Measurements from ENCODE around the gene PTPRK.

Gene PTPRK

DNA sequence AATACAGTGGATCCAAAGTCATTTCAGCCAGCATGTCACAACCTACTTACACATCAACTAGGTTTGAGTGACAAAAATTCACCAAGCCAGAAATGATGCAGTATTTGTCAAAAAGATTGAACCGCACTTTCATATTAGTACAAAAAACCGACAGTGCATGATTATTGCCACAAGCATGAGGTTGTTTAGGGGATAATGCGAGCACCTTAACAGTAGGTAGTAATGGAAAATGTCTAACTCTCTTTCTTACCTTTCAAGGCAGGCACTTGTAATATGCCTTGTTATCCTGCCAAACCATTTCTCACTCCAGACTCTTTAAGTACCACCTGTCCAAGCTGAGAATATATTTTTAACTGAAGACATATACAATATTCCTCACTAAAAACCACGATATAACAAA lies 349.2 kb downstream of the PTPRK start:
- DNase-seq = no peak

GRCh38 chr6:128168244-128168643 lies 352.2 kb downstream of the PTPRK start:
- no peak for DNase-seq

DNA sequence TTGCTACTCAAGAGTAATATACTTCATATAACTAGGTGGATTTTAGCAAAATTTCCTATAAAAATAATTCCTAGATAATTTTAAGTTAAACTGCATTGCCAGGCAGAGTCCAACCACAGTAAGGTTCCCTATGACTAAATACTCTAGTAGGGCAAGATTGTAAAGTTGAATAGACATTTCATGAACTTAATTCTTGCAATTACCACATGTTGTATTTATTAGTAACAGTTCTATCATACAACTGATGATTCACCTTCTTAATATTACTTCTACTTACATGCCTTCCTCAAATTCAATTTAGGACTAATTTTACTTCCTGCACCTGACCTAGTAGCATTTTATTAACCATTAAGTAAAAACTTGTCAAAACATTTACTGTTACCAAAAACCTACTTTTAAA lies 352.8 kb downstream of the PTPRK start:
- no peak for DNase-seq

- no peak for DNase-seq
Observed at GRCh38 chr6:128164254-128164653, 356.1 kb downstream of the PTPRK start.

DNA sequence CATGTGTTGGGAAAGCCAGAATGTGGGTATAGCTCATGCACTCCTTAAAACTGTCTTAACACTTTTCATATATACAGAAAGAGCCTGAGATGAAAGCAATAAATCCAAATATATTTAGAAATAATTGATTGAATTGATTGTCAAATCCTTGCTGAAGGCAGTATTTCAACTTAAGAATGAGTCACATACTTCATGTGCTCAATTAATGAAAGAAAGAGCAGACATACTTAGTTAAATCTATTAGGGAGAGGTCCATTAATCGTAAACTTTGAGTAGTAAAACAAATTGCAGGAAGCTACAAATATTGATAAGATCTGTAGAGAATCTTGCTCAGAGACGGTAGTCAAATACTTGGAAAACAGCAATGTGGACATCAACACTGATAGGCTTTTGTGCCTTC lies 358.0 kb downstream of the PTPRK start:
- no peak for DNase-seq

GRCh38 chr6:128161839-128162238 lies 358.6 kb downstream of the PTPRK start:
- DNase-seq = no peak

DNA sequence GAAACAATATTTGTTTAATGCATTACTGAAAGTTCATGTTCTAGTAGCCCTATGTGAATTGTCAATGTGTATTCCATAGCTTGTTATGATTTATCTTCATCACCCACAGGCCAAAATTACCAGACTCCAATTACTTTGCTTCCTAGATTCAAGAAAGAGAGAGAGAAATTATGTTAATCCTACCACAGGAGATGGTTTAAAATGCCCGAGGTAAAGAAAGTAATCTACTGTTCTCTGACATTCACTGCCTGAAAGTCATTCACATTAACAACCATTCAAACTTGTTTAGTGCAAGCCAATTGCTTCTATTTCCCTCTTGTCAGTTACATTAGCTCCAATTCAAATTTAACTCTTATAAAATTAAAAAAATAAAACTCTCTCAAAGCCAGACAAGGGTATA lies 359.1 kb downstream of the PTPRK start:
- DNase-seq = no peak

DNA sequence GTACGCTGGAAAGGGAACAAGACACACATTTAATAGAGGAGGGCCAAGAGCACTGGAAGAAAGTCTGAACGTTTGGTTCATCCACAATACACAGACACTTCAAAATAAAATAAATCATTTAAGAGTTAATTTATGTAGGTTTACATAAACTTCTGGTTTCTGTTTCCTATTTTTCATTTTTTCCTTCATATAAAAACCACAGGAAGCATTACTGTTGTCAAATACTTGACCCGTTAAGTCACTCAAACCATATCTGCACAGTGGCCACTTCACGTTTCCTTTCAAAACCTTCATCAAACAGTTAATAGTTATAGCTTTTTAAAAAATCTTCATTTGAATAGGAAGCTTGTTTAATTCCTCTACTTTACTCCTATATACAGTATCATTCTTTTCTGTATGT lies 361.9 kb downstream of the PTPRK start:
- no peak for DNase-seq

DNA sequence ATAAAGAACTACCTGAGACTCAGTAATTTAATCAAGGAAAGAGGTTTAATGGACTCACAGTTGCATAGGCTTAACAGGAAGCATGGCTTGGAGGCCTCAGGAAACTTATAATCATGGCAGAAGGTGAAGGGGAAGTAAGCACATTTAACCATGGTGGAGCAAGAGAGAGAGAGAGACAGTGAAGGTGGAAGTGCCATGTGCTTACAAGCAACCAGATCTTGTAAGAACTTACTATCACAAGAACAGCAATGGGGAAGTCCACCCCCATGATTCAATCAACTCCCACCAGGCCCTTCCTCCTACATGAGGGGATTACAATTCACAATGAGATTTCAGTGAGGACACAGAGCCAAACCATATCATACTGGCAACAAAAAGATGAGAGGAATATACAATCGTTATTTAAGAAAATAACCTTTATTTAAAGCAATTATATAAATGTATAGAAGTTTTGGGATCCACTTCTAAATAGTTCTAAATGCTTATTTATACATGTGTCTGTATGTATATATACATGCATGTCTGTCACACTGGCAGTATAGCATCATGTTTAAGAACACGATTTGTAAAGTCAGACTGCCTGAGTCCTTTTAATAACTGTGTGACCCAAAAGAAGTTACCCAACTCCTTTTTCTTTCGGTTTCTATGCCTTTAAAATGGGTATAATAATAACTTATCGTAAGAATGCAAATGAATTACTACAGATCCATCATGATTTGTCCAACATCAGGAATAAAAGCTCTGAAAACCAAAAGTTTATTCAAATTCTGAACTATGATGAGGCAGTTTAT lies 363.9 kb downstream of the PTPRK start:
- no peak for DNase-seq

DNA sequence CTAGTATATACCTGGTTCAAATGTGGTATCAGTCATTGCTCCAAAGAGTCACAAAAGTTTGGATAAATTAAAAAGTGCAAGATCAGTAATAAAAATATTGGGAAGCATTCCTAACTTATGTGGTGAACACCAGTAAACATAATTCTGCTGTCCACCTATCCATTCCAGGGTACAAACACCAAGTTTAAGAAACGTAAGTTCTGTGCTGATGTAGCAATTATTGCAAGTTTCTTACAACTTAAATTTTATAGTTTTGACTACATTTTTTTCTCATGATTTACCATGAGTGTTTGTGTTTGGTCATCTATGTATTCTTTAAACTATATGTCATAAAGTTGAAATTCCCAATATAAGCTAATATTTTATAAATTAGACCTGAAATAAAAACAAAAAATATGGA lies 364.6 kb downstream of the PTPRK start:
- DNase-seq = no peak

DNA sequence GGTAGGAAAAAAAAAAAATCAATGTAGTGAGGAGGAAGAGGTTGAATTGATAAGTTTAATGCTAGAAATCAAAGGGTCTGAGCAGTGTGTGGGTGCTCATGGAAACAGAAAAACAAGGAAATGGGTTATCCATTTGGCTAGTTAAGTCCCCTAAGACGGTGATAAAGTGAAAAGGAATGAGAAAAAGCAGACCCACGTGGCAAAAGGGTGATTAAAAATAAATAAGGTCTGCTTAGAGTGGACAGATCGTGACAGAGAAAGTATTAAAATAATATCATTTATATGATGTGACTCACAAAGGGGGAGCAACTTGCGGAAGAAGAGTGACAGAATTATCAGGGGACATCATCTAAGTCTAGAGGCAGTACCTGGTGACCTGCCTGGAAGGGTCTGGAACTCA lies 367.8 kb downstream of the PTPRK start:
- no peak for DNase-seq

GRCh38 chr6:128150376-128150775 lies 370.0 kb downstream of the PTPRK start:
- DNase-seq = no peak

DNA sequence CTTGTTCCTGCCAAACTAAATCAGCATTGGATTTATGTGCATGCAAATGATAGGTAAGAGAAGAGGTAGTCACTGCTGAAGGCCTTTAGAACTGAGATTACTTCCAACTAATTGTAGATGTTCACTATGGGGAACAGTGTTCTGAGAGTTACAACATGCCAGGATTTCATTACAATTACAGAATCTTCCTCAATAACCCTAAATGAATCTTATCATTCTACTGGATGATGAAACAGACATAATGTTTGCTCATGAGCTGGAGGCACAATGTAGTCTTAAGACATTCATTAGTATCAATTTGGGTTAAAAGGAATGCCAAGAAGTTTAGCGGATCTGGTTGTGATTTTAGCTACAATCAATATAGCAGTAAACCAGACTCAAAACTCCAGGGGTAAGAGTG lies 370.6 kb downstream of the PTPRK start:
- no peak for DNase-seq

DNA sequence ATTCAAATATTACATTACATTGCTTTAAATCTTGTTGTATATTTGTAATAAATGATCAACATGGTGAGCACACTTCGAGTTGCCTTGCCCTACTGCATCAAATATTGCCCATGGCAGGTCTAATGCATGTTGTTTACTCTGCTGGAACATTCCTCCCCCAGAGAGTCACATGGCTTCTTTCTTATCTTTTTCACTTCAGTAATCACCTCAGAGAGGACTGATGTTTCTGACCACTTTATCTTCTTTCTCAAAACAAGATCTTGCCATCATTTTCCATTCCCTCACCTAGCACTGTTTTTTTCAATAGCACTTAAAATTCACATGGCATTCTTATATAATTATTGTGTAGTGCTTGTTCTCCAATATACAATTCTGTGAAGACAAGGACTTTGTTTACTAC lies 376.1 kb downstream of the PTPRK start:
- no peak for DNase-seq

DNA sequence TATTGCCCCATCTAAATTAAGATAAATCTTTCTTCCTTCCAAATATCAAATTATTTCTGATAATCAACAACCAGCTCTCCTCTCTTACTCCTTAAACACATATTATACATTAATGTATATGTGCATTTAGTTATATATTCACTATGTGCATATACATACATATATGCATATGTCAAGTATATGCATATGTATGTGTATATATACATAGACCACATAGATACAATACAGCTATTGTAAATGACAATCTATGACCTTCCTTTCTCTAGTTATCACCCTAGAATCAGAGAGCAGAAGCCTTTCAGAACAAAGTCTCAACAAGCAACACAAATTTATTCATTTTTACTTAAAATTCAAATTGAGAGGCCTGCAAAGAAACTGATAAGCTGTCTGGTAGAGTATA lies 378.5 kb downstream of the PTPRK start:
- no peak for DNase-seq

- DNase-seq = no peak
Observed at GRCh38 chr6:128139519-128139918, 380.9 kb downstream of the PTPRK start.

GRCh38 chr6:128138694-128139093 lies 381.7 kb downstream of the PTPRK start:
- DNase-seq = no peak

GRCh38 chr6:128135325-128135724 lies 385.1 kb downstream of the PTPRK start:
- no peak for DNase-seq

DNA sequence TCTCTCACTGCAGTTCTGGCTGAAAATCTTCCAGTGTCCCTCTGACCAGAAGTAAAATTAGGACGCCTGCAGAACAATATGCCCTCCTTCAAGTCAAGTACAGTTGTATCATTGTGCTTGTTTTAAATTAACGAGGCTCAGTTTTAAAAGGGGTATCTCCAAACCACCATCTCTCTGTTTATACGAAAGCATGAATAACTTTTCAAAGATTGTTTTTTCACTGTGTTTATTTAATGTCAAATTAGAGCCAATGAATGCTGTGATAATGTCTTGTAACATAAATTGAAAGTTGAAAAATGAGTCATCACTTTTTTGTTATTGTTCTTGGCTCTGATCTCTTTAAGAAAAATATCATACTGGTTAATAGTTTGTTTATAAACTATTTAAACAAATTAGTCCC lies 388.8 kb downstream of the PTPRK start:
- DNase-seq = no peak

DNA sequence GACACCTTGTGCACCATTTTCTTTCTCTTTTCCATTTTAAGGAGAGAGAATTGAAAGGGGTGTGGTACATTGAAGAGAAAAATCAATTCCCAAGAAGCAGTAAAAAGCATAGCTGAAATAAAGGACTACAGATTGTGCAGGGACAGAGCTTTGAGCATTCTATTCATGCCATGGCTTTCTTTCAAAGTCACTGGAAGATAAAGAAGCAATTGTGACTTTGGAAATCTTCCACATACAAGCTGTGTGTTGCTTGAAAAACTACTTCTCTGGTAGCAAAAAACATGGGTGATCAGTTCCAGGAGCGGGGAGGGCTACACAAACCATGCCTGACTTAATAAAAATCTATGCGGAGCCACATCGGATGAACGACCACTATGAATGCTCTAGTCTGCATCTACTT lies 389.4 kb downstream of the PTPRK start:
- no peak for DNase-seq

DNA sequence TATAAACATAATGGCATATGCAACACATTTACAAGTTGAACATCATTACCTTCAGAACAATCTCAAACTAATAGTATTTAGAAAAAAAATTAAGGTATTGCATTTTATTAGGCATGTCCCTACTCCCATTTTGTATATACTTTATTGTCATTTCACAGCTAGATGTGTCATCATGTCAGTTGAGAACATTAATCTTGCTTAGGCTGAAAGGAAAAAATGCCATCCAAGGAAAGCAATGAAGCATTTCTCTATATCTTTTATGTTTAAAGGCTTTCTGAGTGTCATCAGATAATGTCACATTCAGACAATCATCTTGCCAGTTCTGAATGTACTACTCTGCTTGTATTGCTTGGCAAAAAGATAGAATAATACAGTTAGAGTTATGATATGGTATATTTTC lies 390.7 kb downstream of the PTPRK start:
- DNase-seq = no peak

DNA sequence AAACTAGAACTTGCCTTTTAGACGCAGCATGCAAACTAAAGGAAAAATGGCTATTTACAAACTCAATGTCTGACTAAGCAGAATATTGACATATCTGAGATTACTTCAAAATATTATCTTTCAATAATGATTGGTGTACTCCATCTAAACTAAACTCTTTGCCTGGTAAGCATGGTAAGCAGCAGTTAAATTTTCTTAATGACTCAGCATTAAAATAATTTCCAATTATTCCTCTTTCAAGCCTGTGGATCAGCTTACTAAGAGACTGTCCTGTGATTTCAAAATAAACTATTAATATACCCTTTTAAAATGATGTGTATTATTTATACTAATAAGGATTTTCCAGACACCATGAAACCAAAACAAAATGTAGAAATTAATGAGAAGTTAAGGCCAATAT lies 392.7 kb downstream of the PTPRK start:
- no peak for DNase-seq

GRCh38 chr6:128124713-128125112 lies 395.7 kb downstream of the PTPRK start:
- no peak for DNase-seq

- DNase-seq = no peak
Observed at GRCh38 chr6:128121610-128122009, 398.8 kb downstream of the PTPRK start.

GRCh38 chr6:128121190-128121589 lies 399.2 kb downstream of the PTPRK start:
- no peak for DNase-seq
